GM23338 (cell line): ENCODE data around the gene SLC19A1.

Experiments used
- CREB1 ChIP-seq: fragments of 250-450 bp; sonication (Bioruptor Pico); IDR thresholded peaks from 2 replicates; pipeline ENCODE4 v1.5.0; 2020; ENCODE audit warnings: low read depth, mild to moderate bottlenecking, moderate library complexity
- EZH2 ChIP-seq: fragments of 200-600 bp; sonication (generic); IDR thresholded peaks from one replicate; pipeline ENCODE4 v1.8.0; 2017; ENCODE audit warnings: antibody characterized with exemption, mild to moderate bottlenecking, low read depth; ENCODE audit not compliant: unreplicated experiment
- EZH2phosphoT487 ChIP-seq: fragments of 200-600 bp; sonication (generic); IDR thresholded peaks from one replicate; pipeline ENCODE4 v1.8.1; 2018; ENCODE audit warnings: antibody characterized with exemption; ENCODE audit not compliant: unreplicated experiment
- JUNB ChIP-seq: IDR thresholded peaks from one replicate; pipeline ENCODE4 v1.6.1; 2016; ENCODE audit warnings: antibody characterized with exemption; ENCODE audit not compliant: unreplicated experiment
- POLR2AphosphoS5 ChIP-seq: IDR thresholded peaks from 2 replicates; pipeline ENCODE4 v1.6.1; 2016; ENCODE audit warnings: antibody characterized with exemption, low read depth
- ZNF114 ChIP-seq: fragments of 250-450 bp; sonication (Bioruptor Pico); IDR thresholded peaks from 2 replicates; pipeline ENCODE4 v1.5.0; 2020; ENCODE audit warnings: mild to moderate bottlenecking, moderate library complexity
- TF ChIP-seq, protein P1 (sequence below), 2 experiments: fragments of 200-600 bp in 1 of 2; sonication (generic) in 1 of 2; conservative IDR thresholded peaks; 2 replicates each; pipeline versions ENCODE4 v1.5.1 to v1.6.1; 2016 to 2017; ENCODE audit warnings: antibody characterized with exemption in 2 of 2, low read depth in 2 of 2, mild to moderate bottlenecking in 2 of 2, moderate library complexity in 1 of 2
- TF ChIP-seq, protein P2 (sequence below): IDR thresholded peaks from one replicate; pipeline ENCODE4 v1.6.1; 2018; ENCODE audit warnings: antibody characterized with exemption; ENCODE audit not compliant: unreplicated experiment
- TF ChIP-seq, protein P3 (sequence below): IDR thresholded peaks from 2 replicates; pipeline ENCODE4 v1.6.1; 2016; ENCODE audit warnings: antibody characterized with exemption

DNA sequence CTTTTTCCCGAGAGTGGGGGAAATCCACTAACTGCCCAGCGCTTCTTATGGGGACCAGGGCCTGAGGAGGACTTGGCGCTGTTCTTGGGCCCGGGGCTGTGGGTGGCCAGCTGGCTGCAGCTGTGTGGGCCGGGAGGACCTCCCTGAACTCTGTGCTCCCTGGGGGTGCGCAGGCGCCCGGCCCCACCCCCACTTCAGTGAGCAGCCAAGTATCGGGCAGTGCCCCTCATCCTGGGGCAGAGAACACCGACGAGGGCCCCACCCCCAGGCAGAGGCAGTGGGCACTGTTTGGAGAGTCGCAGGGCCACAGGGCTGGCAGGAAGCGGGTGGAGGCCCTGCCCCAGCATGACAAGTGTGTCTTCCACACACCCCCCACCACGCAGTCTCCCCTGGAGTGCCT lies 32.5 kb upstream of the SLC19A1 start:
- TF ChIP-seq, protein P1, sequence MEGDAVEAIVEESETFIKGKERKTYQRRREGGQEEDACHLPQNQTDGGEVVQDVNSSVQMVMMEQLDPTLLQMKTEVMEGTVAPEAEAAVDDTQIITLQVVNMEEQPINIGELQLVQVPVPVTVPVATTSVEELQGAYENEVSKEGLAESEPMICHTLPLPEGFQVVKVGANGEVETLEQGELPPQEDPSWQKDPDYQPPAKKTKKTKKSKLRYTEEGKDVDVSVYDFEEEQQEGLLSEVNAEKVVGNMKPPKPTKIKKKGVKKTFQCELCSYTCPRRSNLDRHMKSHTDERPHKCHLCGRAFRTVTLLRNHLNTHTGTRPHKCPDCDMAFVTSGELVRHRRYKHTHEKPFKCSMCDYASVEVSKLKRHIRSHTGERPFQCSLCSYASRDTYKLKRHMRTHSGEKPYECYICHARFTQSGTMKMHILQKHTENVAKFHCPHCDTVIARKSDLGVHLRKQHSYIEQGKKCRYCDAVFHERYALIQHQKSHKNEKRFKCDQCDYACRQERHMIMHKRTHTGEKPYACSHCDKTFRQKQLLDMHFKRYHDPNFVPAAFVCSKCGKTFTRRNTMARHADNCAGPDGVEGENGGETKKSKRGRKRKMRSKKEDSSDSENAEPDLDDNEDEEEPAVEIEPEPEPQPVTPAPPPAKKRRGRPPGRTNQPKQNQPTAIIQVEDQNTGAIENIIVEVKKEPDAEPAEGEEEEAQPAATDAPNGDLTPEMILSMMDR (conservative IDR thresholded peaks at IDR 0.05; ENCODE audit: low read depth in 2 of 2): no peak
- TF ChIP-seq CREB1 (CRISPR knock-in tag) (no peak), EZH2 (no peak), EZH2phosphoT487 (no peak), POLR2AphosphoS5 (no peak), JUNB (no peak), ZNF114 (CRISPR knock-in tag) (no peak)
- TF ChIP-seq, protein P2, sequence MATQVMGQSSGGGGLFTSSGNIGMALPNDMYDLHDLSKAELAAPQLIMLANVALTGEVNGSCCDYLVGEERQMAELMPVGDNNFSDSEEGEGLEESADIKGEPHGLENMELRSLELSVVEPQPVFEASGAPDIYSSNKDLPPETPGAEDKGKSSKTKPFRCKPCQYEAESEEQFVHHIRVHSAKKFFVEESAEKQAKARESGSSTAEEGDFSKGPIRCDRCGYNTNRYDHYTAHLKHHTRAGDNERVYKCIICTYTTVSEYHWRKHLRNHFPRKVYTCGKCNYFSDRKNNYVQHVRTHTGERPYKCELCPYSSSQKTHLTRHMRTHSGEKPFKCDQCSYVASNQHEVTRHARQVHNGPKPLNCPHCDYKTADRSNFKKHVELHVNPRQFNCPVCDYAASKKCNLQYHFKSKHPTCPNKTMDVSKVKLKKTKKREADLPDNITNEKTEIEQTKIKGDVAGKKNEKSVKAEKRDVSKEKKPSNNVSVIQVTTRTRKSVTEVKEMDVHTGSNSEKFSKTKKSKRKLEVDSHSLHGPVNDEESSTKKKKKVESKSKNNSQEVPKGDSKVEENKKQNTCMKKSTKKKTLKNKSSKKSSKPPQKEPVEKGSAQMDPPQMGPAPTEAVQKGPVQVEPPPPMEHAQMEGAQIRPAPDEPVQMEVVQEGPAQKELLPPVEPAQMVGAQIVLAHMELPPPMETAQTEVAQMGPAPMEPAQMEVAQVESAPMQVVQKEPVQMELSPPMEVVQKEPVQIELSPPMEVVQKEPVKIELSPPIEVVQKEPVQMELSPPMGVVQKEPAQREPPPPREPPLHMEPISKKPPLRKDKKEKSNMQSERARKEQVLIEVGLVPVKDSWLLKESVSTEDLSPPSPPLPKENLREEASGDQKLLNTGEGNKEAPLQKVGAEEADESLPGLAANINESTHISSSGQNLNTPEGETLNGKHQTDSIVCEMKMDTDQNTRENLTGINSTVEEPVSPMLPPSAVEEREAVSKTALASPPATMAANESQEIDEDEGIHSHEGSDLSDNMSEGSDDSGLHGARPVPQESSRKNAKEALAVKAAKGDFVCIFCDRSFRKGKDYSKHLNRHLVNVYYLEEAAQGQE: no peak
- TF ChIP-seq, protein P3, sequence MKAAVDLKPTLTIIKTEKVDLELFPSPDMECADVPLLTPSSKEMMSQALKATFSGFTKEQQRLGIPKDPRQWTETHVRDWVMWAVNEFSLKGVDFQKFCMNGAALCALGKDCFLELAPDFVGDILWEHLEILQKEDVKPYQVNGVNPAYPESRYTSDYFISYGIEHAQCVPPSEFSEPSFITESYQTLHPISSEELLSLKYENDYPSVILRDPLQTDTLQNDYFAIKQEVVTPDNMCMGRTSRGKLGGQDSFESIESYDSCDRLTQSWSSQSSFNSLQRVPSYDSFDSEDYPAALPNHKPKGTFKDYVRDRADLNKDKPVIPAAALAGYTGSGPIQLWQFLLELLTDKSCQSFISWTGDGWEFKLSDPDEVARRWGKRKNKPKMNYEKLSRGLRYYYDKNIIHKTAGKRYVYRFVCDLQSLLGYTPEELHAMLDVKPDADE: no peak
